GM18867 (cell line): ENCODE data around the gene NAXD.
"Not testable (repeated sequence)": the region's sequence is repeated elsewhere in the genome, so short reads cannot be mapped to it uniquely, and the experiment has no call there.

ENCODE experiments used
- ATAC-seq: cut with Tn5 transposase; IDR thresholded peaks from one replicate; pipeline ENCODE4 v1.9.1; 2021; ENCODE audit warnings: mild to moderate bottlenecking, moderate library complexity; ENCODE audit not compliant: unreplicated experiment

Gene NAXD

GRCh38 chr13:110627761-110628476, 12.6 kb downstream of the NAXD start:
- ATAC-seq, result no peak

GRCh38 chr13:110628477-110628793, 13.1 kb downstream of the NAXD start:
- no peak for ATAC-seq

GRCh38 chr13:110628952-110629701, 13.8 kb downstream of the NAXD start:
- ATAC-seq, result no peak

GRCh38 chr13:110629735-110630134, 14.4 kb downstream of the NAXD start:
- no peak for ATAC-seq

GRCh38 chr13:110630566-110631119, 15.3 kb downstream of the NAXD start:
- ATAC-seq, result no peak

GRCh38 chr13:110632255-110632654, 16.9 kb downstream of the NAXD start:
- not testable (repeated sequence) for ATAC-seq

GRCh38 chr13:110633776-110634175, 18.4 kb downstream of the NAXD start:
- no peak for ATAC-seq

- ATAC-seq, result no peak
These were observed 19.2 kb downstream of the NAXD start for GRCh38 chr13:110634558-110634957.

GRCh38 chr13:110635405-110636002, 20.2 kb downstream of the NAXD start:
- no peak for ATAC-seq

GRCh38 chr13:110636053-110636475, 20.7 kb downstream of the NAXD start:
- ATAC-seq, result no peak

GRCh38 chr13:110636701-110637201, 21.4 kb downstream of the NAXD start:
- ATAC-seq, result no peak

GRCh38 chr13:110637275-110637674, 21.9 kb downstream of the NAXD start:
- ATAC-seq, result no peak

GRCh38 chr13:110637747-110638146, 22.4 kb downstream of the NAXD start:
- ATAC-seq, result no peak

GRCh38 chr13:110638257-110638656, 22.9 kb downstream of the NAXD start:
- ATAC-seq, result no peak

GRCh38 chr13:110638814-110639806, 23.8 kb downstream of the NAXD start:
- no peak for ATAC-seq

- ATAC-seq, result no peak
These were observed 24.6 kb downstream of the NAXD start for GRCh38 chr13:110639935-110640334.

- ATAC-seq, result no peak
These were observed 25.3 kb downstream of the NAXD start for GRCh38 chr13:110640591-110641029.

- no peak for ATAC-seq
These were observed 26.0 kb downstream of the NAXD start for GRCh38 chr13:110641055-110642015.

- no peak for ATAC-seq
These were observed 27.1 kb downstream of the NAXD start for GRCh38 chr13:110642291-110642981.
